Upper lobe of left lung (tissue), 4 donors: Measurements from ENCODE around the gene ANO4.

ENCODE experiments used
- CTCF ChIP-seq, 6 experiments: fragments of 450-650 bp in 4 of 6; fragments of 200-600 bp in 2 of 6; sonication (generic) in 2 of 6; IDR thresholded peaks; one replicate each; pipeline ENCODE4 v1.5.1; 2016 to 2019; ENCODE audit warnings: antibody characterized with exemption in 6 of 6
- POLR2A ChIP-seq, 4 donors: fragments of 450-650 bp; IDR thresholded peaks; one replicate each; pipeline ENCODE4 v1.5.1; 2016 to 2017; ENCODE audit warnings: antibody characterized with exemption in 4 of 4, mild to moderate bottlenecking in 2 of 4
- POLR2AphosphoS5 ChIP-seq, 2 donors: sonication (generic); formaldehyde crosslinking; IDR thresholded peaks; one replicate each; pipeline ENCODE4 v1.5.1; 2017; ENCODE audit warnings: antibody characterized with exemption in 2 of 2

GRCh38 chr12:100796621-100797020 is 2.0 kb downstream of the ANO4 start:
- no peak for TF ChIP-seq CTCF (IDR thresholded peaks at IDR 0.05)
- TF ChIP-seq POLR2AphosphoS5 (IDR thresholded peaks at IDR 0.05): no peak
- TF ChIP-seq POLR2A (IDR thresholded peaks at IDR 0.05): no peak
